Stomach (tissue), 19 donors: Measurements from ENCODE around the gene NT5C2. TPM values are rescaled to one million over a fixed set of nuclear protein-coding genes. Genes with fewer than 3 reads are reported as not detected.

Experiments
- DNase-seq, 2 donors: peaks; one replicate each; pipeline versions ENCODE4 v3.0.0 to v3.0.0-alpha.2; 2013 to 2019
- H3K27ac ChIP-seq, 5 donors: fragments of 200-600 bp in 4 of 5; sonication (generic) in 4 of 5; one replicate each; pipeline ENCODE4 v1.5.1; 2013 to 2019; ENCODE audit warnings: mild to moderate bottlenecking in 1 of 5, moderate library complexity in 1 of 5
- H3K27me3 ChIP-seq, 3 donors: fragments of 200-600 bp; sonication (generic); one replicate each; pipeline ENCODE4 v1.5.1; 2017 to 2019; ENCODE audit warnings: mixed run types in 1 of 3
- H3K36me3 ChIP-seq, 4 donors: fragments of 200-600 bp; sonication (generic); 1 replicate in 3 of 4; 2 replicates in 1 of 4; pipeline ENCODE4 v1.5.1; 2016 to 2019
- H3K4me1 ChIP-seq, 4 donors: fragments of 200-600 bp; sonication (generic); one replicate each; pipeline ENCODE4 v1.5.1; 2016 to 2019
- H3K4me3 ChIP-seq, 4 donors: fragments of 200-600 bp; sonication (generic) in 3 of 4; one replicate each; pipeline ENCODE4 v1.5.1; 2016 to 2019; ENCODE audit warnings: mild to moderate bottlenecking in 1 of 4
- H3K9me3 ChIP-seq, 4 donors: fragments of 200-600 bp; sonication (generic); one replicate each; pipeline ENCODE4 v1.5.1; 2016 to 2019
- CTCF ChIP-seq, 7 experiments: fragments of 450-650 bp in 4 of 7; fragments of 200-600 bp in 3 of 7; sonication (generic) in 3 of 7; IDR thresholded peaks; one replicate each; pipeline ENCODE4 v1.5.1; 2016 to 2019; ENCODE audit warnings: antibody characterized with exemption in 7 of 7, control low read depth in 2 of 7, mild to moderate bottlenecking in 1 of 7
- EP300 ChIP-seq: sonication (generic); formaldehyde crosslinking; IDR thresholded peaks from one replicate; pipeline ENCODE4 v1.6.1; 2017; ENCODE audit warnings: antibody characterized with exemption
- POLR2A ChIP-seq, 4 donors: fragments of 450-650 bp; IDR thresholded peaks; one replicate each; pipeline ENCODE4 v1.6.1; 2016; ENCODE audit warnings: antibody characterized with exemption in 4 of 4, control low read depth in 2 of 4, mild to moderate bottlenecking in 1 of 4, moderate library complexity in 1 of 4
- POLR2AphosphoS5 ChIP-seq, 3 donors: sonication (generic); formaldehyde crosslinking; IDR thresholded peaks; one replicate each; pipeline ENCODE4 v1.6.1; 2016; ENCODE audit warnings: antibody characterized with exemption in 3 of 3
- WGBS, 5 donors: extraction: QIAGEN DNeasy Blood & Tissue Kit in 3 of 5; methylation state at CpG; one replicate each; pipeline versions ENCODE4 v1.1.5 to v1.1.7; 2013 to 2018; 5-methylcytosine and 5-hydroxymethylcytosine counted together
- intact Hi-C: fragments of 100-400 bp; cut with DNase I; formaldehyde crosslinking; loops from one replicate; pipeline ENCODE4 v1.15.1; 2023; ENCODE audit warnings: low total_unique reads
- long read RNA-seq, 10 donors: transcript quantifications; one replicate each; lab custom pipeline, GENCODE V29; 2026
- polyA plus RNA-seq, 3 donors: library from polyadenylated mRNA; stranded (reverse); fragments of 200-250 nt; gene quantifications; one replicate each; pipeline ENCODE4 v1.2.3, GENCODE V29; 2013
- total RNA-seq, 5 donors: library from RNA; depleted of rRNA; stranded (reverse); fragments of >200 nt; gene quantifications; one replicate each; pipeline versions ENCODE4 v1.1.0 to v1.2.3, GENCODE V29; 2014 to 2016
- donor health status: healthy with polysubstance abuse.
- donor health status: Bipolar disorder and iron deficiency.
- donor health status: healthy.

The NT5C2 gene
- total RNA-seq = 100 to 1,000 TPM in 1 of 5 donors, 10 to 100 TPM in 4; 20.0 to 176 (median 87.5) TPM
- polyA plus RNA-seq = 10 to 100 TPM; 21.8 to 37.9 (median 33.3) TPM
- long read RNA-seq, donor 1, partial matches to known transcripts = 0 of 1 reads
- long read RNA-seq, donor 1, other reads (novel, unspliced or antisense) = 0 of 1 reads
- long read RNA-seq, donor 2, partial matches to known transcripts = 0 of 2 reads
- long read RNA-seq, donor 2, other reads (novel, unspliced or antisense) = 0 of 2 reads
- long read RNA-seq, donor 3 = 0 reads
- long read RNA-seq, donor 4 = 0 reads
- long read RNA-seq, donor 5, partial matches to known transcripts = 0 of 2 reads
- long read RNA-seq, donor 5, other reads (novel, unspliced or antisense) = 0 of 2 reads
- long read RNA-seq, donor 6, transcript NT5C2-201 (18 exons, 3,435 nt) = major isoform, 5 of 5 reads
- long read RNA-seq, donor 6, partial matches to known transcripts = 0 of 5 reads
- long read RNA-seq, donor 6, other reads (novel, unspliced or antisense) = 0 of 5 reads
- long read RNA-seq, donor 7, partial matches to known transcripts = 0 of 2 reads
- long read RNA-seq, donor 7, other reads (novel, unspliced or antisense) = 0 of 2 reads
- long read RNA-seq, donor 8, partial matches to known transcripts = 0 of 2 reads
- long read RNA-seq, donor 8, other reads (novel, unspliced or antisense) = 0 of 2 reads
- long read RNA-seq, donor 9, partial matches to known transcripts = 6 of 6 reads
- long read RNA-seq, donor 9, other reads (novel, unspliced or antisense) = 0 of 6 reads
- long read RNA-seq, donor 10, partial matches to known transcripts = 0 of 1 reads
- long read RNA-seq, donor 10, other reads (novel, unspliced or antisense) = 0 of 1 reads

- Histone ChIP-seq H3K4me1 (peaks cover 22 to 77% (median 43%) of the 10 kb centered on the region in 4 donors), H3K27me3 (no peaks in the 10 kb centered on the region), H3K27ac (peak within 1 kb of the TSS; percentile 97 to 99 (median 98)), H3K9me3 (no peaks in the 10 kb centered on the region), H3K36me3 (no peaks in the 10 kb centered on the region), H3K4me3 (peak within 1 kb of the TSS; percentile 86 to 98 (median 92))
- peak; percentile 85 to 94 for DNase-seq
- TF ChIP-seq POLR2AphosphoS5 (IDR thresholded peaks at IDR 0.05) (peak in 2 of 3 donors; percentile 79 to 80), POLR2A (IDR thresholded peaks at IDR 0.05) (no peak)
- WGBS, 5 donors = 4 to 29% (median 4%) methylated on average over 8 to 62 of the region's 62 CpGs
- intact Hi-C loops = no loop called here
These were observed at the start of gene NT5C2 for GRCh38 chr10:103193107-103193819. TSS of gene NT5C2 (minus strand) at chr10:103193272. CDS start at chr10:103174958, 18,314 bp downstream.

GRCh38 chr10:103241262-103242011, 48.4 kb upstream of the NT5C2 start:
- Histone ChIP-seq H3K27ac (peak overlapping the region; percentile 73 to 87 (median 77)), H3K27me3 (no peaks in the 10 kb centered on the region), H3K4me3 (no peak overlapping the region), H3K4me1 (peaks cover 23 to 54% (median 39%) of the 10 kb centered on the region in 4 donors), H3K36me3 (no peaks in the 10 kb centered on the region), H3K9me3 (no peaks in the 10 kb centered on the region)
- intact Hi-C loops = no loop called here
- TF ChIP-seq POLR2A (IDR thresholded peaks at IDR 0.05) = no peak
- TF ChIP-seq CTCF (IDR thresholded peaks at IDR 0.05) = no peak
- peak in 2 of 3 donors; percentile 82 to 88 for TF ChIP-seq POLR2AphosphoS5 (IDR thresholded peaks at IDR 0.05)
- no peak for TF ChIP-seq EP300
- WGBS, 5 donors = 24 to 36% (median 30%) methylated on average over 6 to 7 of the region's 7 CpGs
- peak; percentile 89 to 94 for DNase-seq

- WGBS, 5 donors = 52 to 67% (median 60%) methylated on average over 11 of the region's 11 CpGs
- no peaks in the 10 kb centered on the region for H3K9me3 ChIP-seq
- peak overlapping the region; percentile 47 to 87 (median 77) for H3K27ac ChIP-seq
- peaks cover 23 to 47% (median 35%) of the 10 kb centered on the region in 4 donors for H3K4me1 ChIP-seq
- TF ChIP-seq EP300 = no peak
- TF ChIP-seq POLR2AphosphoS5 (IDR thresholded peaks at IDR 0.05) = peak in 2 of 3 donors; percentile 51 to 72
- DNase-seq = peak; percentile 75 to 91
- intact Hi-C loops = no loop called here
- H3K4me3 ChIP-seq = no peak overlapping the region
- no peaks in the 10 kb centered on the region for H3K36me3 ChIP-seq
- no peaks in the 10 kb centered on the region for H3K27me3 ChIP-seq
These were observed 45.6 kb upstream of the NT5C2 start for GRCh38 chr10:103238506-103239252.

DNA sequence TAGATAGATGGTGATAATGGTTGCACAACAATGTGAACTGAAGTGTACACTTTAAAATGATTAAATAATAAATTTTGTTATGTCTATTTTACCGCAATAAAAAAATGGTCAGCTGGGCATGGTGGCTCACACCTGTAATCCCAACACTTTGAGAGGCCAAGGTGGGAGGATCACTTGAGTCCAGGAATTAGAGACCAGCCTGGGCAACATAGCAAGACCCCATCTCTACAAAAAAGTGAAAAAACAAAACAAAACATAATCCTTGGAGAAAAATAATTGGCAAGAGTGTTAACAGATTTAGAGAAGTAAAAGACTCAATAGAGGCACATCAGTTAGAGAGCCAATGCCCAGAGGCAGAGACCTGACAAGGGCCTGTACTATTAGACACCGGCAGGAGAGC, 42.7 kb upstream of the NT5C2 start:
- TF ChIP-seq POLR2AphosphoS5 (IDR thresholded peaks at IDR 0.05) (no peak), EP300 (no peak), CTCF (IDR thresholded peaks at IDR 0.05) (no peak), POLR2A (IDR thresholded peaks at IDR 0.05) (no peak)
- DNase-seq = no peak
- Histone ChIP-seq H3K4me3 (no peak overlapping the region), H3K27ac (no peak overlapping the region), H3K27me3 (no peaks in the 10 kb centered on the region), H3K36me3 (no peaks in the 10 kb centered on the region), H3K4me1 (peaks cover 19 to 49% (median 28%) of the 10 kb centered on the region in 4 donors), H3K9me3 (no peaks in the 10 kb centered on the region)
- WGBS, 5 donors = 88 to 96% (median 93%) methylated on average over 2 of the region's 2 CpGs
- intact Hi-C loops = no loop called here
